GM12878 (cell line): Measurements from ENCODE around the gene FILIP1L. TPM values are rescaled to one million over a fixed set of nuclear protein-coding genes. Genes with fewer than 3 reads are reported as not detected.

Source experiments
- ATAC-seq: fragments of 200-7000 bp; cut with Tn5 transposase; 3 replicates; pipeline ENCODE4 v1.9.1; 2020; ENCODE audit warnings: mild to moderate bottlenecking, moderate library complexity
- BruUV-seq: library from RNA; stranded (reverse); fragments of 400-500 nt; replicated peaks from 2 replicates; lab custom pipeline; 2021; lab: Mats Ljungman, UMichigan
- CTCF ChIA-PET: fragments of 300-600 bp; sonication (Branson Sonifier 250); formaldehyde crosslinking; extraction: SDS; loops from one replicate; lab custom pipeline; 2021; ENCODE audit warnings: inconsistent platforms; lab: Yijun Ruan, JAX
- POLR2A ChIA-PET: fragments of 350-600 bp; formaldehyde crosslinking; extraction: SDS; loops from one replicate; lab custom pipeline; 2021; ENCODE audit warnings: inconsistent platforms; lab: Charles Lee
- RAD21 ChIA-PET: fragments of 300-600 bp; sonication (Branson Sonifier 250); formaldehyde crosslinking; loops from one replicate; lab custom pipeline; 2023; ENCODE audit warnings: antibody characterized with exemption; ENCODE audit not compliant: unreplicated experiment; lab: Charles Lee
- SMC1A ChIA-PET: fragments of 300-600 bp; sonication (Branson Sonifier 250); formaldehyde crosslinking; loops from one replicate; lab custom pipeline; 2023; ENCODE audit not compliant: unreplicated experiment, uncharacterized antibody; lab: Charles Lee
- DNase-seq: peaks from one replicate; pipeline ENCODE4 v3.0.0-alpha.2; 2011; ENCODE audit warnings: low read depth, low spot score
- FAIRE-seq: peaks from 3 replicates; lab custom pipeline; 2011; peaks lifted over from hg19 to GRCh38; lab: Jason Lieb, UNC
- H2AFZ ChIP-seq: 2 replicates; pipeline ENCODE4 v1.6.0; 2011; ENCODE audit warnings: low read depth, low read length, control low read depth; ENCODE audit not compliant: control insufficient read depth
- H3K27ac ChIP-seq: 2 replicates; pipeline ENCODE4 v1.5.1; 2011; ENCODE audit warnings: control low read depth; ENCODE audit not compliant: control insufficient read depth, insufficient read depth
- H3K27me3 ChIP-seq, 2 experiments: replicated peaks in 1 of 2; 2 replicates each; pipeline versions ENCODE4 v1.6.0 to v1.6.1; 2011; ENCODE audit warnings: low read length in 1 of 2; ENCODE audit not compliant: control insufficient read depth in 2 of 2, insufficient read depth in 2 of 2
- H3K36me3 ChIP-seq, 2 experiments: 2 replicates each; pipeline ENCODE4 v1.5.1; 2011; ENCODE audit warnings: low read length in 1 of 2; ENCODE audit not compliant: control insufficient read depth in 2 of 2, insufficient read depth in 2 of 2
- H3K4me1 ChIP-seq: 2 replicates; pipeline ENCODE4 v1.6.1; 2011; ENCODE audit warnings: mild to moderate bottlenecking, low read length, moderate library complexity, mixed read lengths; ENCODE audit not compliant: control insufficient read depth, insufficient read depth
- H3K4me2 ChIP-seq: 2 replicates; pipeline ENCODE4 v1.6.0; 2011; ENCODE audit warnings: control low read depth; ENCODE audit not compliant: control insufficient read depth, insufficient read depth
- H3K4me3 ChIP-seq: fragments of 200-600 bp; sonication (generic); 2 replicates; pipeline ENCODE4 v1.5.1; 2016
- H3K79me2 ChIP-seq: 2 replicates; pipeline ENCODE4 v1.6.0; 2011; ENCODE audit warnings: low read length; ENCODE audit not compliant: control insufficient read depth, insufficient read depth
- H3K9ac ChIP-seq: 2 replicates; pipeline ENCODE4 v1.8.0; 2011; ENCODE audit warnings: low read length, control low read depth, mixed read lengths; ENCODE audit not compliant: control insufficient read depth, insufficient read depth
- H3K9me3 ChIP-seq: replicated peaks from 3 replicates; pipeline ENCODE4 v1.5.1; 2011; ENCODE audit warnings: mild to moderate bottlenecking, low read length; ENCODE audit not compliant: control insufficient read depth, insufficient read depth
- H4K20me1 ChIP-seq: 2 replicates; pipeline ENCODE4 v1.6.0; 2011; ENCODE audit not compliant: control insufficient read depth, insufficient read depth
- FOS ChIP-seq: IDR thresholded peaks from 3 replicates; pipeline ENCODE4 v1.6.1; 2011; ENCODE audit warnings: borderline replicate concordance; ENCODE audit not compliant: insufficient read length; ENCODE audit errors: extremely low read depth
- KDM1A ChIP-seq: fragments of 200-600 bp; sonication (generic); IDR thresholded peaks from 2 replicates; pipeline ENCODE4 v1.6.1; 2016; ENCODE audit warnings: borderline replicate concordance
- MYC ChIP-seq: IDR thresholded peaks from 2 replicates; pipeline ENCODE4 v1.6.1; 2011; ENCODE audit warnings: mild to moderate bottlenecking, low read length, moderate library complexity, inconsistent platforms; ENCODE audit not compliant: insufficient read depth, insufficient replicate concordance, insufficient read length, severe bottlenecking
- NFXL1 ChIP-seq: fragments of 450-650 bp; IDR thresholded peaks from 2 replicates; pipeline ENCODE4 v1.6.1; 2017; ENCODE audit warnings: antibody characterized with exemption, mild to moderate bottlenecking, borderline replicate concordance
- RELB ChIP-seq: fragments of 450-650 bp; IDR thresholded peaks from 2 replicates; pipeline ENCODE4 v1.6.1; 2017; ENCODE audit warnings: low read depth, mild to moderate bottlenecking, moderate library complexity
- RFX5 ChIP-seq: IDR thresholded peaks from 2 replicates; pipeline ENCODE4 v1.6.1; 2011; ENCODE audit warnings: low read depth, low read length, improper control_type of control experiment
- STAT3 ChIP-seq: IDR thresholded peaks from 2 replicates; pipeline ENCODE4 v1.6.1; 2011; ENCODE audit warnings: low read depth, low read length, improper control_type of control experiment
- YBX1 ChIP-seq: fragments of 450-650 bp; IDR thresholded peaks from 2 replicates; pipeline ENCODE4 v1.6.1; 2016; ENCODE audit warnings: antibody characterized with exemption
- in situ Hi-C: fragments of 300-500 bp; cut with MboI; formaldehyde crosslinking; loops from 9 replicates; pipeline ENCODE4 v1.14.3; 2018; ENCODE audit warnings: mixed read lengths
- intact Hi-C: fragments of 100-400 bp; cut with micrococcal nuclease; formaldehyde crosslinking; loops from one replicate; pipeline ENCODE4 v1.14.2; 2022; ENCODE audit not compliant: unreplicated experiment
- polyA plus RNA-seq, 11 experiments: library from polyadenylated mRNA; depleted of rRNA in 4 of 11; unstranded in 6 of 11; stranded (reverse) in 5 of 11; fragments of >200 nt; fragmentation: Nextera tagmentation in 4 of 11; fragmentation: Illumina TruSeq in 1 of 11; extraction: Ambion mirVana in 4 of 11; extraction: Trizol in 1 of 11; gene quantifications; 1 replicate in 1 of 11; 2 replicates in 10 of 11; pipeline versions ENCODE4 v1.2.1 to v1.2.3, GENCODE V29; 2011 to 2016; ENCODE audit warnings: inconsistent platforms in 2 of 11, missing spikeins in 2 of 11, low read depth in 1 of 11
- total RNA-seq, 4 experiments: library from RNA; depleted of rRNA in 3 of 4; stranded (reverse); fragments of >200 nt in 3 of 4; fragmentation: Illumina TruSeq in 1 of 4; extraction: Trizol in 1 of 4; gene quantifications; 2 replicates each; pipeline versions ENCODE4 v1.2.1 to v1.2.3, GENCODE V29; 2013 to 2021
- TF ChIP-seq, protein P1 (sequence below): fragments of 450-650 bp; IDR thresholded peaks from 2 replicates; pipeline ENCODE4 v1.6.1; 2017; ENCODE audit warnings: mild to moderate bottlenecking, low read depth, inconsistent platforms; ENCODE audit not compliant: poor library complexity, severe bottlenecking

Gene FILIP1L
- total and polyA plus RNA-seq, 10 of the 15 experiments (the other 5 are each of a cell fraction or from before 2014, with no cell fraction given) = 0.24 to 6.1 (median 3.5) TPM

DNA sequence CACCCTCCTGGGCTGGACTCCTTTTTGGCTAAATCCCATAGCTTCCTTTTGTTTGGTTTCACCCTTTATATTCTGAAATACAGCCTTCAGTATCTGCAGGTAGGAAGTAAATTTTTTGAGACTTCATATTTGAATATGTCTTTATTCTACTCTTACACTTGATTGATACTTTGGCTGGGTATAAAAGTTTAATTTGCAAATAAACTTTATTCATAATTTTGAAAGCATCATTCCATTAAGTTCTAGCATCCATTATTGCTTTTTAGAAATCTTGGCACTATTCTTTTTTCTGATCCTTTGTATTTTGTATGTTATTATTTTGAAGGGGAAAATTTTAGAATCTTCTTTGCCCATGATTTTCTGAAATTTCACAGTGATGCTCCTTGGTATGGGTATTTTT, 41.3 kb upstream of the FILIP1L start:
- POLR2A ChIA-PET = no interaction called here
- TF ChIP-seq STAT3 (no peak), MYC (no peak), RELB (no peak), YBX1 (no peak), KDM1A (no peak), RFX5 (no peak), NFXL1 (no peak), FOS (no peak)
- TF ChIP-seq, protein P1, sequence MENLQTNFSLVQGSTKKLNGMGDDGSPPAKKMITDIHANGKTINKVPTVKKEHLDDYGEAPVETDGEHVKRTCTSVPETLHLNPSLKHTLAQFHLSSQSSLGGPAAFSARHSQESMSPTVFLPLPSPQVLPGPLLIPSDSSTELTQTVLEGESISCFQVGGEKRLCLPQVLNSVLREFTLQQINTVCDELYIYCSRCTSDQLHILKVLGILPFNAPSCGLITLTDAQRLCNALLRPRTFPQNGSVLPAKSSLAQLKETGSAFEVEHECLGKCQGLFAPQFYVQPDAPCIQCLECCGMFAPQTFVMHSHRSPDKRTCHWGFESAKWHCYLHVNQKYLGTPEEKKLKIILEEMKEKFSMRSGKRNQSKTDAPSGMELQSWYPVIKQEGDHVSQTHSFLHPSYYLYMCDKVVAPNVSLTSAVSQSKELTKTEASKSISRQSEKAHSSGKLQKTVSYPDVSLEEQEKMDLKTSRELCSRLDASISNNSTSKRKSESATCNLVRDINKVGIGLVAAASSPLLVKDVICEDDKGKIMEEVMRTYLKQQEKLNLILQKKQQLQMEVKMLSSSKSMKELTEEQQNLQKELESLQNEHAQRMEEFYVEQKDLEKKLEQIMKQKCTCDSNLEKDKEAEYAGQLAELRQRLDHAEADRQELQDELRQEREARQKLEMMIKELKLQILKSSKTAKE = no peak
- ATAC-seq (no peak), DNase-seq (no peak), FAIRE-seq (no peak)
- Histone ChIP-seq H3K9me3 (peaks cover 3% of the 10 kb centered on the region; the same call in 2 of the 3 replicates), H3K27me3 (no peaks in the 10 kb centered on the region), H2AFZ (no peak overlapping the region), H4K20me1 (no peaks in the 10 kb centered on the region), H3K4me1 (no peaks in the 10 kb centered on the region), H3K36me3 (no peaks in the 10 kb centered on the region), H3K4me2 (no peak overlapping the region), H3K4me3 (no peak overlapping the region), H3K27ac (no peak overlapping the region), H3K79me2 (no peaks in the 10 kb centered on the region), H3K9ac (no peak overlapping the region)
- in situ Hi-C loops = no loop called here
- intact Hi-C loops = no loop called here
- CTCF ChIA-PET = interaction anchor here (0.9 to 1.3 kb wide), 2 partner anchors 8 to 44 kb away, joined by 3 read pairs; no protein-coding TSS in a partner anchor
- BruUV-seq = no TSS peak
- SMC1A ChIA-PET = interaction anchor here (2.5 kb wide), 1 partner anchor 8 kb away, joined by 7 read pairs; no protein-coding TSS in a partner anchor
- RAD21 ChIA-PET = interaction anchor here (1.0 kb wide), 1 partner anchor 324 kb away, joined by 7 read pairs; no protein-coding TSS in a partner anchor
